Lung (tissue), 12 donors: ENCODE results near the gene DLG4. TPM values are rescaled to one million over a fixed set of nuclear protein-coding genes. Genes with fewer than 3 reads are reported as not detected.

Experiments used
- ATAC-seq: fragments of 200-7000 bp; cut with Tn5 transposase; one replicate; pipeline ENCODE4 v1.9.1; 2020; ENCODE audit warnings: moderate number of reproducible peaks; ENCODE audit not compliant: insufficient read depth, low FRiP score
- DNase-seq, 3 donors: peaks; one replicate each; pipeline ENCODE4 v3.0.0-alpha.2; 2013 to 2017
- H3K27ac ChIP-seq, 2 donors: one replicate each; pipeline ENCODE4 v1.5.1; 2013; ENCODE audit warnings: mild to moderate bottlenecking in 2 of 2, moderate library complexity in 2 of 2, control low read depth in 1 of 2, inconsistent platforms in 1 of 2, low read depth in 1 of 2, low read length in 1 of 2
- H3K27me3 ChIP-seq, 3 donors: one replicate each; pipeline ENCODE4 v1.5.1; 2013; ENCODE audit warnings: low read length in 2 of 3; ENCODE audit not compliant: control insufficient read depth in 3 of 3, insufficient read depth in 3 of 3
- H3K36me3 ChIP-seq, 4 donors: one replicate each; pipeline ENCODE4 v1.5.1; 2013; ENCODE audit warnings: low read length in 4 of 4, mild to moderate bottlenecking in 1 of 4, moderate library complexity in 1 of 4; ENCODE audit not compliant: control insufficient read depth in 4 of 4, insufficient read depth in 4 of 4
- H3K4me1 ChIP-seq, 5 donors: one replicate each; pipeline ENCODE4 v1.5.1; 2013; ENCODE audit warnings: low read length in 5 of 5, mild to moderate bottlenecking in 2 of 5, moderate library complexity in 1 of 5; ENCODE audit not compliant: control insufficient read depth in 5 of 5, insufficient read depth in 5 of 5
- H3K4me3 ChIP-seq: one replicate; pipeline ENCODE4 v1.5.1; 2013; ENCODE audit warnings: mild to moderate bottlenecking, control low read depth, moderate library complexity
- H3K9ac ChIP-seq, 2 donors: one replicate each; pipeline ENCODE4 v1.5.1; 2013; ENCODE audit warnings: low read length in 2 of 2, control low read depth in 1 of 2; ENCODE audit not compliant: insufficient read depth in 1 of 2
- H3K9me3 ChIP-seq, 4 donors: one replicate each; pipeline ENCODE4 v1.5.1; 2013; ENCODE audit warnings: low read length in 3 of 4, mild to moderate bottlenecking in 1 of 4, moderate library complexity in 1 of 4; ENCODE audit not compliant: control insufficient read depth in 4 of 4, insufficient read depth in 3 of 4
- CTCF ChIP-seq: IDR thresholded peaks from 2 replicates; pipeline ENCODE4 v1.5.1; 2012; ENCODE audit warnings: mild to moderate bottlenecking; ENCODE audit errors: control extremely low read depth, extremely low read depth
- WGBS, 2 donors: extraction: QIAGEN DNeasy Blood & Tissue Kit; methylation state at CpG; one replicate each; pipeline ENCODE4 v1.1.7; 2013; 5-methylcytosine and 5-hydroxymethylcytosine counted together
- polyA plus RNA-seq, 2 donors: library from polyadenylated mRNA; stranded (reverse); fragments of 200-250 nt; gene quantifications; one replicate each; pipeline ENCODE4 v1.2.1, GENCODE V29; 2013
- total RNA-seq, 2 donors: library from RNA; depleted of rRNA in 1 of 2; stranded (reverse); fragments of >200 nt in 1 of 2; gene quantifications; one replicate each; pipeline ENCODE4 v1.2.1, GENCODE V29; 2014 to 2021
- donor health status: control.
- donor health status: control.
- donor health status: Bipolar disorder and iron deficiency.
- donor health status: healthy.
- donor health status: DM: yes; HTN: yes; CAD: no.

The DLG4 gene
- total and polyA plus RNA-seq, 4 donors, result 10.0 to 20.1 (median 15.2) TPM

- no peak overlapping the region for H3K27ac ChIP-seq
- H3K4me3 ChIP-seq, result no peak overlapping the region
- no peak for TF ChIP-seq CTCF
- H3K27me3 ChIP-seq, result no peaks in the 10 kb centered on the region
- 66 to 75% methylated on average over 10 of the region's 10 CpGs for WGBS, 2 donors
- DNase-seq (no peak), ATAC-seq (no peak)
- H3K36me3 ChIP-seq, result no peaks in the 10 kb centered on the region
- no peaks in the 10 kb centered on the region for H3K4me1 ChIP-seq
- H3K9ac ChIP-seq, result no peak overlapping the region
- no peaks in the 10 kb centered on the region for H3K9me3 ChIP-seq
These were observed 63.2 kb downstream of the DLG4 start for GRCh38 chr17:7156342-7156940.

GRCh38 chr17:7147772-7148171 lies 71.9 kb downstream of the DLG4 start:
- Histone ChIP-seq H3K36me3 (no peaks in the 10 kb centered on the region), H3K4me3 (no peak overlapping the region), H3K9me3 (no peaks in the 10 kb centered on the region), H3K9ac (no peak overlapping the region), H3K27me3 (no peaks in the 10 kb centered on the region), H3K4me1 (no peaks in the 10 kb centered on the region), H3K27ac (no peak overlapping the region)
- 77 to 93% methylated on average over 3 of the region's 3 CpGs for WGBS, 2 donors
- DNase-seq (no peak), ATAC-seq (no peak)
- TF ChIP-seq CTCF, result no peak

GRCh38 chr17:7146115-7146514 lies 73.5 kb downstream of the DLG4 start:
- 62 to 65% methylated on average over 6 of the region's 6 CpGs for WGBS, 2 donors

More at GRCh38 chr17:7146115-7146514, 73.5 kb downstream of the DLG4 start:
- no peak for TF ChIP-seq CTCF
- Histone ChIP-seq H3K27me3 (peaks cover 0 to 2% (median 0%) of the 10 kb centered on the region in 3 donors), H3K9me3 (no peaks in the 10 kb centered on the region), H3K9ac (no peak overlapping the region), H3K4me1 (peaks cover 0 to 9% (median 0%) of the 10 kb centered on the region in 5 donors), H3K36me3 (no peaks in the 10 kb centered on the region), H3K4me3 (no peak overlapping the region), H3K27ac (no peak overlapping the region)
- ATAC-seq (no peak), DNase-seq (no peak)
